Cardiac fibroblast (primary cell): Measurements from ENCODE around the gene LCE2D.

Source experiments
- DNase-seq, 2 donors: peaks; one replicate each; pipeline versions ENCODE4 v3.0.0 to v3.0.0-alpha.2; 2010; ENCODE audit warnings: low read depth in 2 of 2
- H3K4me3 ChIP-seq, 2 donors: replicated peaks in 1 of 2; 1 replicate in 1 of 2; 2 replicates in 1 of 2; pipeline ENCODE4 v1.5.1; 2011; ENCODE audit warnings: low read depth in 2 of 2, low read length in 2 of 2, mild to moderate bottlenecking in 2 of 2, moderate library complexity in 1 of 2
- TF ChIP-seq, protein P1 (sequence below): IDR thresholded peaks from one replicate; pipeline ENCODE4 v1.5.1; 2011; ENCODE audit warnings: low read depth, mild to moderate bottlenecking, low read length, inconsistent platforms

LCE2D gene, protein sequence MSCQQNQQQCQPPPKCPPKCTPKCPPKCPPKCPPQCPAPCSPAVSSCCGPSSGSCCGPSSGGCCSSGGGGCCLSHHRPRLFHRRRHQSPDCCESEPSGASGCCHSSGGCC

DNA sequence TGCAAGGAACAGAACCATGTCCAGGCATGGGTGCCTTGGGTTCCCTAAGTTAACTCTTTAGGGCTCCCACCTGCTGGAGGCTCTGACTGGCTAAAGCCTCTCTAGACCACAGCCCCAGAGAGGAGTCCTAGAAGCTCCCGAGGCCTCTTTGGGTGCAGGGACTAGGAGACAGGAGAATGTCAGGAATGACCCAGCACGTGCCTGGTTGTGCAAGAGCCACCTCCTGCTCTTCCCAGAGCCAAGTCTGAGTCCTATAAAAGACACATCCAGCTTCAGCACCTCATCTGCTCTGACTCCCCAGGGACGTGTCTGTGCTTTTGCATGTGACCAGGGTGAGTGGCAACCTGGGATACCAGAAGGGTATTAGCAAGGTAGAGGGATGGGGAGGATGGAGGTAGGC lies at the start of gene LCE2D:
Gene LCE2D (plus strand): TSS at position 283 of the 400 bp plus-strand sequence. CDS start 726 bp downstream, outside the sequence.
- TF ChIP-seq, protein P1, sequence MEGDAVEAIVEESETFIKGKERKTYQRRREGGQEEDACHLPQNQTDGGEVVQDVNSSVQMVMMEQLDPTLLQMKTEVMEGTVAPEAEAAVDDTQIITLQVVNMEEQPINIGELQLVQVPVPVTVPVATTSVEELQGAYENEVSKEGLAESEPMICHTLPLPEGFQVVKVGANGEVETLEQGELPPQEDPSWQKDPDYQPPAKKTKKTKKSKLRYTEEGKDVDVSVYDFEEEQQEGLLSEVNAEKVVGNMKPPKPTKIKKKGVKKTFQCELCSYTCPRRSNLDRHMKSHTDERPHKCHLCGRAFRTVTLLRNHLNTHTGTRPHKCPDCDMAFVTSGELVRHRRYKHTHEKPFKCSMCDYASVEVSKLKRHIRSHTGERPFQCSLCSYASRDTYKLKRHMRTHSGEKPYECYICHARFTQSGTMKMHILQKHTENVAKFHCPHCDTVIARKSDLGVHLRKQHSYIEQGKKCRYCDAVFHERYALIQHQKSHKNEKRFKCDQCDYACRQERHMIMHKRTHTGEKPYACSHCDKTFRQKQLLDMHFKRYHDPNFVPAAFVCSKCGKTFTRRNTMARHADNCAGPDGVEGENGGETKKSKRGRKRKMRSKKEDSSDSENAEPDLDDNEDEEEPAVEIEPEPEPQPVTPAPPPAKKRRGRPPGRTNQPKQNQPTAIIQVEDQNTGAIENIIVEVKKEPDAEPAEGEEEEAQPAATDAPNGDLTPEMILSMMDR = no peak
- no peak for DNase-seq
- no peak within 1 kb of the TSS for H3K4me3 ChIP-seq

DNA sequence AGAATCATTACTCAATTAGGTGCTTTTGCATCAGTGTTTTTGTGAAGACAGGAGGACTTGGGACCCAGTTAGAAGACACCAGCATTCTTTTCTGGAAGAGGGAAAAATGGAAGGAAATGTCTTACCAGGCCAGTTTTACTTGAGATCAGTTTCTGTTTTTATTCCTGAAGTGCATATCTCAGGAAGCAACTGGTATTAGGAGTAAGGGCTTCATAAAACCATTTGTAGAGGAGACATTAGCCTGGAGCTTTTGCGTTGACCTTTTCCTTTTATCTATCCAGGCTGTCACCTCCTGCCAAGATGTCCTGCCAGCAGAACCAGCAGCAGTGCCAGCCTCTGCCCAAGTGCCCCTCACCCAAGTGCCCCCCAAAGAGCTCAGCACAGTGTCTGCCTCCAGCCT lies 49.7 kb upstream of the LCE2D start, which contains the start of gene LCE3B:
Gene LCE3B (plus strand): TSS at position 301 of the 400 bp plus-strand sequence. CDS start 0 bp downstream, at position 301.
- no peak within 1 kb of the TSS for H3K4me3 ChIP-seq
- DNase-seq = no peak
- TF ChIP-seq, protein P1 = no peak

DNA sequence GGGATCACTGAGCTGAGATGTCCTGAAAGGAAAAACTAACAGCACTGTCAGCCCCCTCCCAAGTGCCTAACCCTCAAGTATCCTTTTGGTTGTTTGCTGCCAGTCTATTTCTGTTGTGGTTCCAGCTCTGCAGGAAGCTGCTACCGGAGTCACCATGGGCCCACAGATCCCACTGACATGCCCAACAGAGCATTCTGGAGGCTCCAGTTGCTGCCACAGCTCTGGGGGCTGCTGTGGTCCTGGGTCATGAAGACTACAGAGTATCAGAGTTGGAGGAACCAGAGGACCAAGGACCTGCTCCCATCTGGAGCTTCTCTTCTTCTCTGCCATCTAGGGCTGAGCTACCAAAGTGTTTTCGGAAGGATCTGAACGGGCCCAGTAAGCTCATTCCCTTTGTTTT lies 41.2 kb upstream of the LCE2D start:
- no peak overlapping the region for H3K4me3 ChIP-seq
- TF ChIP-seq, protein P1 = no peak
- DNase-seq = no peak

DNA sequence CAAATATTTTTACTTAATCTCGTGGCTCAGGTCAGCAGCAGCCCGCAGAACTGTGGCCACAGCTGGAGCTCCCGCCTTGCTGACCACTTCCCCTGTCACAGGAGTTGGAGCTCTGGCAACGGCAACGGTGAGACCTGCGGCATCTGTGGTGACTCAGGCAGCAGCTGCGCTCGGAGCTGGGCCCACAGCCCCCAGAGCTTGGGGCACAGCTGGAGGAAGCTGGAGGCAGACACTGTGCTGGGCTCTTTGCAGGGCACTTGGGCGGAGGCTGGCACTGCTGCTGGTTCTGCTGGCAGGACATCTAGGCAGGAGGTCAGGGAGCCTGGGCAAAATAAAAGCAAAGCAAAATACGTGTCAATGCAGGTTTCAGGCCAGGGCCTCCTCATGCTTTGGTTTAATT lies 40.4 kb upstream of the LCE2D start, which contains the start of gene LCE3A:
Gene LCE3A (minus strand): TSS at position 301 of the 400 bp plus-strand sequence. CDS start 0 bp downstream, at position 301.
- TF ChIP-seq, protein P1 = no peak
- DNase-seq = no peak
- H3K4me3 ChIP-seq = no peak within 1 kb of the TSS

DNA sequence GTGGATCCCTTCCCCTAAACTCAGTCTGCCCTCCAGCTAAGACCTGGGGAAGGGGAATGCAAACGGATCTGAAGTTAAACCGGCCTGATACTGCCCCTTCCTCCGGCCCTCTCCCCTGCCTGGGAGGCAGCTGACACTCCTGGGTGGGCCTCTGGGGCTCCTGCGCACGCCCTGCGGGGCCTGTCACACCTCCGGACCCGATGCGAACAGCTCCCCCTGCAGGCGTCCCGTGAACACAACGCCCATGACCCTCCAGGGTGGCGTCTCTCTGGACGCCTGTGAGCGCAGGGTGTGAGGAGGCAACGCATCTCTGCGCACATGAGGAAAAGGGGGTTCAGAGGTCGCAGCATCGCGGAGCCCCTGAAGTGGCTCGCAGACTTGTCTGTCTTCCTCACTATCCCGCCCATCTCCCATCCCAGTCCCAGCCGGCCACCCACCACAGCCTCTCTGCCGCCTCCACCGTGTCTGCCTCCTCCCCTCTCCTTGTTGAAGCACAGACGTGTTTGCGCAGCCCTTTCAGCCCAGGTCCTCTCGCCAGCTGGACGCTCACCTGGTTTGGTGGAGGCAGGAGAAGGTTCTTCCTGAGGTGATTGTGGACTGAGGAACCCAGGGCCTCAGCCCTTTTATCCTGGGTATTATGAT lies 39.9 kb upstream of the LCE2D start:
- TF ChIP-seq, protein P1 = no peak
- DNase-seq = no peak
- H3K4me3 ChIP-seq = no peak overlapping the region

DNA sequence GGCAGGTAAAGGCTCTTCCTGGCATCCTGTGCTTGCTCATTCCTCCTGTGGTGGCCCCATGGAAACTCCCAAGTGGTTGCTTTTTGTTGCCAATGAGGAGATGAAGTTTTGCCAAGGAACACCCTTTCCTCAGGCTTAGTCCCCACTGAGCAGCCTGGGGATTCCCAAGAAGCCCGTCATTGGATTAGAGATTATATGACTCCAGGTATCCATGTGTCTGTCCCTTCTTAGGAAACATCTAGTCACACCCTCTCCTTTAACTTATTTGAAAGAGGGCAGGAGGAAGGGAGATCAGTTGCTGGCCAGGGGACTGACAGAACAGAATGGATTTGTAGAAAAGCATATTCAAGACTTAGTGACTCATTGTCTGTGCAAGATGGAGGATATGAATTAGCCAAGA lies 36.4 kb upstream of the LCE2D start:
- TF ChIP-seq, protein P1 = no peak
- DNase-seq = no peak
- no peak overlapping the region for H3K4me3 ChIP-seq
